DMS79 (cell line): ENCODE measurements around the gene RPS23.

Source experiments
- DNase-seq: peaks from one replicate; lab custom pipeline; 2025; lab: John Stamatoyannopoulos, UW

RPS23 gene

GRCh38 chr5:82244151-82244550 lies 34.0 kb downstream of the RPS23 start:
- DNase-seq, result no peak

GRCh38 chr5:82234885-82235284 lies 43.3 kb downstream of the RPS23 start:
- DNase-seq, result no peak

GRCh38 chr5:82225525-82226172 lies 52.5 kb downstream of the RPS23 start:
- no peak for DNase-seq
